GM18517 (cell line): ENCODE data around the gene DAZ2.
"Not testable (repeated sequence)": the region's sequence is repeated elsewhere in the genome, so short reads cannot be mapped to it uniquely, and the experiment has no call there.

ENCODE experiments used
- ATAC-seq: cut with Tn5 transposase; IDR thresholded peaks from one replicate; pipeline ENCODE4 v1.9.1; 2021; ENCODE audit warnings: mild to moderate bottlenecking, moderate library complexity; ENCODE audit not compliant: unreplicated experiment

The DAZ2 gene

GRCh38 chrY:23219233-23219632 lies at the start of gene DAZ2:
TSS of gene DAZ2 (plus strand) at chrY:23219533. CDS start at chrY:23219741, 208 bp downstream.
- not testable (repeated sequence) for ATAC-seq

DNA sequence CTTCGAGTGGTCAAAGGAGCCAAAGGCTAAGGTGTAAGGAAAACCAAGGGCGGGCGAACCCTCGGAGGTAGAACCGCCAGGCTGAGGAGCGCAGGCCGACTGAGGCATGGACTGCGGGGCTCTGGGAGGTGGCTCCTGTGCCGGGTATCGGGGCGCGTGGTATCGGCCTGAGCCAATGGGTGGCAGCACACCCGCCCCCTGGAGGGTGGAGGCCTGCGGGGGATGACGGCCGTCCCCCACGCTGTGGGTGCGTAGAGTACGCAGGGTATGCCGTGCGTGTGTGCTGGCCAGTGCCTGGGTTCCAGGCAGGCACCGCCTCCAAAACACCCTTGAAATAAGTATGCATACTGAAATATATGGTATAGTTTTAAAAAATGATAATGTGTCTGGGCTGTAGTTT lies 20.4 kb upstream of the DAZ2 start, which contains the start of gene DAZ1:
Gene DAZ1 (minus strand): TSS at position 101 of the 400 bp plus-strand sequence. CDS start 208 bp downstream, outside the sequence.
- ATAC-seq, result not testable (repeated sequence)

GRCh38 chrY:23207455-23207854 lies 11.9 kb upstream of the DAZ2 start:
- ATAC-seq, result not testable (repeated sequence)

DNA sequence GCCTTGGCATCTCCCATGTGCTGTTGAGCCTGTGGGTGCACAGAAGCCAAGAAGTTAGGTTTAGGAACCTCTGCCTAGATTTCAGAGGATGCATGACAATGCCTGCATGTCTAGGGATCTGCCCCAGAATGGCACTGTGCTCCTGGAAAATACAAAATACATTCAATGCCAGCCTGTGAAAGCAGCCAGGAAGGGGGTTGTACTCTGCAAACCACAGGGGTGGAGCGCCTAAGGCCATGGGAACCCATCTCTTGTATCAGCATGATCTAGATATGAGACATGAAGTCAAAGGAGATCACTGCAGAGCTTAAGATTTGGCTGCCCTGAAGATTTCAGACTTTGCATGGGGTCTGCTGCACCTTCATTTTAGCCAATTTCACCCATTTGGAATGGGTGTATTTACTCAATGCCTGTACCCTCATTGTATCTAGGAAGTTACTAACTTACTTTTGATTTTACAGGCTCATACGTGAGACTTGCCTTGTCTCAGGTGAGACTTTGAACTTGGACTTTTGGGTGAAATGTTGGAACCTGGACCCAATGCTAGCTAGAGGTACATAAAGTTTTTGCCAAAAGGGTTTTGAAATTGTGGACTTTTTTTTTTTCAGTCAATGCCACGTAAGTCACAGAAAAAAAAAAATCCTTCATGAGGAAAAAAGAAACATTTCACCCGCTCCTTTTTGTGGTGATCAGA lies 9.4 kb upstream of the DAZ2 start:
- ATAC-seq, result not testable (repeated sequence)

DNA sequence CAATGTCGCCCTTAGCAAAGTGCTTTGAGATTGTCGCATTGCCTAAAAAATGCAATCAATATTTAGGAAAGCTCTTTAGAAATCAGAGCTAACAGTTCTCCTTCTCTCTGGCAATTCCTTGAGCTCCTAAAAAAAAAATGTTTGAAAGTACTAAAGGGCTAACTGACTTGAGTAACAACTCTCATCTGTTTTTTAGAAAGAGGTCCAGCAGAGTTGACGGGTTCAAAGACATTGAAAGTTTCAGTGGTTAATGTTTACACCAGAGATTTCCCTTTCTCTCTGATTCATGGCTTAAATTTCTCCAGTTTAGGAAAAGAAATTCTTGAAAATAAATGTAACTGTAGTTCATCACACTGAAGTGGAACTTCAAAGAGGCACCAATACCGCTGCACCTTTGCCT lies 8.7 kb upstream of the DAZ2 start:
- ATAC-seq, result not testable (repeated sequence)
